ENCODE results near the gene PRSS57.
"Not testable (repeated sequence)": the region's sequence is repeated elsewhere in the genome, so short reads cannot be mapped to it uniquely, and the experiment has no call there.

The PRSS57 gene

DNA sequence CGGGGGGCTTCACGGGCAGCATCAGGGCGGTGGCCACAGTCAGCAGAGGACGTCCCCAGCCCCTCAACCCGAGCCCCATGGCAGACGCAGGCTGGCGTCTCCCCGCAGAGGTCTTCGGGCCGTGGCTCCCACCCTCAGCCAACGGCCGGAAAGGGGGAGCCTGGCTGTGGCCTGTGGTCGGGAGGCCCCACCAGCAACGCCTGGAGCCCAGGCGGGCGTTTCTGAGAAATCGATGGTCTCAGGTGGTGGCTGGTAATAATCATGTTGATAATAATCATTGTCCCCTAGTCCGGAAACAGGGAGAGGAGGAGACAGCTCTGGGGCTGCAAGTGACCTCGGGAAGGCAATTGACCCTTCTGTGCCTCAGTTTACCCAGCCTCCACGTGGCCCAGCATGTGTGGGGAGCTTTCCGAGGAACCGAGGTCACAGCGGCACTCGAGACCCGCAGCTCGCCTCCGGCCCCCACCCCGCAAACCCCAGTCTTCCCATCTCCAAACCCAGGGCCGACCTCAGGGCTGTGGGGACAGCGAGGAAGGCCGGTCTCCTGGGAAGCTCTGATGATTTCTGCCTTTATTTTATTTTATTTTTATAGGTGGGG is at the start of gene PRSS57:
Gene PRSS57 (minus strand): TSS at position 101 of the 598 bp plus-strand sequence. CDS start 22 bp downstream, at position 79.
- no peak for DNase-seq (ENCODE audit: low spot score)

DNA sequence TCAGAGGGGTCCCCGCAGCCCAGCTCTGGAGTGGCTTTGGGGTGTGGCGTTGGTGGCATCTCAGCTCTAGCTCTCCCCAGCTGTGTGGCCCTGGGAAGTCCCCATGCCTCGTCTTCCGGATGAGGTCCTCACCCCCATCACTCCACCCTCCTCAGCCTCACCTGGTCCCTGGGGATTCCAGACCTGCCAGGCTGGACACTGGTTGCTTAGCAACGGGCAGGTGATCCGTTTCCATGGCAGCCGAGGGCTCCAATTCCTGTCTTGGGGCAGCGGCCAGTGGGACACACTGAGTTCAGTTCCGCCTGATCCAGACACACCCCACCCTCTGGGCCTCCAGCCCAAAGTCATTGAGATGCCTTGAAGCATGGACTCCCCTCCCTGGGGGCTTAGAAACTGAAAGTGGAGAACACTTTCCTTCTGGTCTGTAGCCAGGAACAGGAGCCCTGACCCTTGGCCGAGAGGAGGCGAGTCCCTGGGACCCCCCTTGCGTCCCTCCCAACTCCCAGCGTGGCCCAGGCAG is 48.0 kb upstream of the PRSS57 start:
- DNase-seq (ENCODE audit: low spot score) = no peak

DNA sequence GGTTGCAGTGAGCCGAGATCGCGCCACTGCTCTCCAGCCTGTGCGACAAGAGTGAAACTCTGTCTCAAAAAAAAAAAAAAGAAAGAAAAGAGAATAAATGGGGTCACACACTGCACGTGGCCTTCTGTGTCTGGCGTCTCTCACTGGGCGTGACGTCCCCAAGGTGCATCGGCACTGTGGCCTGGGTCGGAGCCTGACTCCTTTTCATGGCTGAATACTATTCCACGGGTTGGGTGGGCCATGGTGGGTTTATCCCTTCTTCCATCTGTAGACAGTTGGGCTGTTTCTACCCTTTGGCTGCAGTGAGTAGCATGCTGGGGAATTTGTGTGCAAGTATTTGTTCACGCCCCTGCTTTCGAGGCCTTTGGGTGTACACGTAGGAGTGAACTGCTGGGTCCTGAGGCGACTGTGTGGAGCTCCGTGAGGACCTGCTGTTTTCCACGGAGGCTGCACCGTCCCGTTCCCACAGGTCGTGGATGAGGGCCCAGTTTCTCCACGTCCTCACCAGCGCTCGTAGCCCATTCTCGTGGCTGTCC is 47.4 kb upstream of the PRSS57 start:
- no peak for DNase-seq (ENCODE audit: low spot score)

DNA sequence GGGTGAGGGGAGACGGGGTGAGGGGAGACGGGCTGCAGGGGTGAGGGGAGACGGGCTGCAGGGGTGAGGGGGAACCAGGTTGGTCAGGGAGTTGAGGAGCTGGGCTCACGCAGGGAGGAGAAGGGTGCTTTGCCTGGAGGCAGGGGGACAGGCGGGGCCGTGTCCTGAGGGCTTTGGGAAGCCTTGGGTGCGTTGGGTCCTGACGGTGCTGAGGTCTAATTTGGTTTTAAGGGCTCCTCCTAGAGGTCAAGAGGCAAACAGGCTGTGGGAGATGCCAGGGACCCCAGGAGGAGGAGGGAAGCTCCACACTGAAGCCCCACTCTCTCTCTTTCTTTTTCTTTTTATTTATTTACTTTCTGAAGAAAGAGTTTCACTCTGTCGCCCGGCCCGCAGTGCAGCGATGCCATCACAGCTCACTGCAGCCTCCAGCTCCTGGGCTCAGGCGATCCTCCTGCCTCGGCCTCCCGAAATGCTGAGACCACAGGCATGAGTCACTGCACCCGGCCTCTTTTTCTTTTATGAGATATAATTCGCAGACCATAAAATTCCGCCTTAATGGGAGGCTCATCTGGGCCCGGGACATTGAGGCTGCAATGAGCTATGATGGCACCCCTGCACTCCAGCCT is 46.4 kb upstream of the PRSS57 start:
- no peak for DNase-seq (ENCODE audit: low spot score)

DNA sequence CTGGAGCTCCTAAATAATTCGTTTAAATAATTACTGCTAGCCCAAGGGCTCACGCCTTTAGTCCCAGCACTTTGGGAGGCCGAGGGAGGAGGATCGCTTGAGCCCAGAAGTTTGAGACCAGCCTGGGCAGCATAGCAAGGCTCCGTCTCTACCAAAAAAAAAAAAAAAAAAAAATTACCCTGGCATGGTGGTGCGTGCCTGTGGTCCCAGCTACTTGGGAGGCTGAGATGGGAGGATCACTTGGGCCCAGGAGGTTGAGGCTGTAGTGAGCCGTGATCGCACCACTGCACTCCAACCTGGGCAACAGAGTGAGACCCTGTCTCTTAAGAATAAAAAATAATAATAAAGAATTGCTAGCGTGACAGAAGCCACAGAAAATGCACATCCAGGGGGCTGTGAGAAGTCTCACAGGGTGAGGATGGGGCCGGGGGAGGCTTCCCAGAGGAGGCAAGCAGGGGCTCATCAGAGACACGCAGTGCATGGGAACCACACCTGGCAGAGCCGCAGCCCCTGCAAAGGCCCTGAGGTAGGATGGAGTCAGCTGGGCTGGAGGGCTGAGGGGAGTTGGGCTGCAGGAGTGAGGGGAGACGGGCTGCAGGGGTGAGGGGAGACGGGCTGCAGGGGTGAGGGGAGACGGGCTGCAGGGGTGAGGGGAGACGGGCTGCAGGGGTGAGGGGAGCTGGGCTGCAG is 45.7 kb upstream of the PRSS57 start:
- DNase-seq (ENCODE audit: low spot score) = not testable (repeated sequence)

DNA sequence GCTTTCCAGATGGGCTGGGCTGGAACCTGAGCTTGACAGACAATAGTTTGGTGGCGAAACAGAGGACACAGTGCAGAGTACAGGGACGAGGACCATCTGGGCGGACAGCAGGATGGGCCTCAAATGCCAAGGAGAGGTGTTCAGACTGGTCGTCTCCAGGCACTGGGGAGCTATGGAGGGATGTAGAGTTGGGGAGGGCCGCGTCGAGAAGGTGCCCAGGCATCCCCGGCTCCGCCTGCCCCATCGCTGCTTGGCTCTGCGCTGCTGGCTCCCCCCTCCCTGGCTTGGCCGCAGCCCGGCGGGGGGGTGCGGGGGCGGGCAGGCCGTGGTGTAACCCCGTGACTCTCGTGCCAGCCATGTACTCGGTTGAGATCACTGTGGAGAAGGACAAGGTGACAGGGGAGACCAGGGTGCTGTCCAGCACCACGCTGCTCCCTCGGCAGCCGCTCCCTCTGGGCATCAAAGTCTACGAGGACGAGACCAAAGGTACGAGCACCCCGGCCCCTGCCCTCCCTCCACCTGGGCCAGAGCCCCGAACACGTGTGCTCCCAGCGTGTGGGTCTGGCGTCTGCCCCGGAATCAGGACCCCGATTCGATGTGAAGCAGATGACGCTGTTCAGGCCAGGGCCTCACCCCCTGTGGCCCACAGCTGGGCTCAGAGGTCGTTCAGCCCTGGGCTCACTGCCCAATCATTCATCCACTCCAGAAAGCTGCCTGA is 44.9 kb upstream of the PRSS57 start:
- no peak for DNase-seq (ENCODE audit: low spot score)

DNA sequence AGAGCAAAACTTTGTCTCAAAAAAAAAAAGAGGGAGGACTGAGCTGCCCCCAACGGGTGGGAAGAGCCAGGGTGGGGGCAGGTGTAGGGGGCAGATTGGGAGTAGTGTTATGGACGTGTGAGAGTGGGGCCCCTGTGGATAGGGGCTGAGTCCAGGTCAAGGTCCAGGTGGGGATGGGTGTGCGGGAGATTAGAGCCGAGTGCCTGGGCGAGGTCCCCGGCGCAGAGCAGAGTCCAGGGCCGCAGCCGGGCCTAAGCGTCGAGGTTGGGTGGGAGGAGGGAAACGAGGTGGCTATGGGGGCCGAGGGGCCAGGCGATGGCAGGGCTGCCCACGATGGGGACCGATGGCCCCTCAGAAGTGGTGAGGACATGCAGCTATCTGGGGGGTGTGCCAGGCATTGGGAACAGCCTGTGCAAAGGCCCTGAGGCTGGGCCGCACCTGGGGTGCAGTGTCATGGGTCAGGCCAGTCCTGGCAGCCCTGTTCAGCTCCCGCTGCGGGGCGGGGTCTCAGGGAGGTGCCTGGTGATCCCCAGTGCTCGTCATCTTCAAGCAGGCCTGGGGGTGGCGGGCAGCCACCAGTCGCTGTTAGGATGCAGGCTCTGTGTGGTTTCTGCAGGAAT is 43.4 kb upstream of the PRSS57 start:
- DNase-seq (ENCODE audit: low spot score) = no peak

DNA sequence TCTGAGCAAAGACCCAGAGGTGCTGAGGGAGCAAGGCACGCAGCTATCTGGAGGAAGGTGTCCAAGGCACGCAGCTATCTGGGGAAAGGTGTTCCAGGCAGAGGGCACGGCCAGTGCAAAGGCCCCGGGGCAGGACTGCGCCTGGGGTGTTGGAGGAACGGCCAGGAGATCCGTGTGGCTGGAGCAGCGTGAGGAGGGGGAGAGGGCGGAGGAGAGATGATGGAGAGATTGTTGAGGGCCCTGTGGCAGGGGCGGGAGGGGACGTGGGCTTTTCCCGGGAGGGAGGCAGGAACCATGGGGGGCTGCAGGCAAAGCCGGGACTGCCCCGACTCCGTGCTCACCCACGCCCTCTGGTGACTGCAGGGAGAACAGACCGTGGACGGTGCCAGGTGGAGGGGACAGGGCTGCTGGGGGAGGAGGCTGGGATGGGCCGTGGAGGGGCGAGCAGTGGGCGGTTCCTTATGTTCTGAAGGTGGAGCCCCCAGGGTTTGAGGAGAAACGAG is 42.4 kb upstream of the PRSS57 start:
- no peak for DNase-seq (ENCODE audit: low spot score)

DNA sequence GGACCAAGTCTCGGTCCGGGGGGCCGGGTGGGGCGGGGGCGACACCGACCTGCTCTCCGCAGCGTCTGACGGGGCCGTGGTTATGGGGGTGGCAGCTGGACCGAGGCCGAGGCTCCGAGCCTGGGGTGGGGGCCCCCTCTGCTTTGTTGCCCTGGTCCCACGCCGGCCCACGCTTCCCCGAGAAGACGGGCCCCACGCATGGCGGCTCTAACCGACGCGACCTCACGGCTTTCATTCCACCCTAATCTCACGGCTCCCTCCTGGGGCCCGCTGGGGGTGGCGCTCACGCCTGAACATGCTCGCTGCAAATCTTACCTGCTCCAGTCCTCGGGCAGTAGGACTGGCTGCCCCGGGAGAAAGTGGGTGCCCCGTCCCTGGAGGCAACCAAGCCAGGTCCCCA is 40.9 kb upstream of the PRSS57 start:
- DNase-seq (ENCODE audit: low spot score) = no peak

DNA sequence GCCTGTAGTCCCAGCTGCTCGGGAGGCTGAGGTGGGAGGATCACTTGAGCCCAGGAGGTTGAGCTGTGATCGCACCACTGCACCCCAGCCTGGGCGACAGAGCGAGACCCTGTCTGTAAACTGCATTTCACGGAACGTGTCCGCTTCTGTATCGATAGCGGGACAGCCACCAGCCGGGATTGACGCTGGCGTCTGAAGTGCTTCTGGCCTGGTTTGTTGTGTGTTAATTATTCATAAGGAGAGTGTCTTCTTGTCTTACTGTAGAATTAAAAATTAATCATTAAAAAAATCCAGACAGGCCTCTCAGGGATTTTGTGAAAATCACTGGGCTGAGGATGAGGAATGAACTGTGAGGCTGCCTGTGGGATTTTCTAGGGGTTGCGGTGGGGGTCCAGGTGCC is 39.5 kb upstream of the PRSS57 start:
- no peak for DNase-seq (ENCODE audit: low spot score)

DNA sequence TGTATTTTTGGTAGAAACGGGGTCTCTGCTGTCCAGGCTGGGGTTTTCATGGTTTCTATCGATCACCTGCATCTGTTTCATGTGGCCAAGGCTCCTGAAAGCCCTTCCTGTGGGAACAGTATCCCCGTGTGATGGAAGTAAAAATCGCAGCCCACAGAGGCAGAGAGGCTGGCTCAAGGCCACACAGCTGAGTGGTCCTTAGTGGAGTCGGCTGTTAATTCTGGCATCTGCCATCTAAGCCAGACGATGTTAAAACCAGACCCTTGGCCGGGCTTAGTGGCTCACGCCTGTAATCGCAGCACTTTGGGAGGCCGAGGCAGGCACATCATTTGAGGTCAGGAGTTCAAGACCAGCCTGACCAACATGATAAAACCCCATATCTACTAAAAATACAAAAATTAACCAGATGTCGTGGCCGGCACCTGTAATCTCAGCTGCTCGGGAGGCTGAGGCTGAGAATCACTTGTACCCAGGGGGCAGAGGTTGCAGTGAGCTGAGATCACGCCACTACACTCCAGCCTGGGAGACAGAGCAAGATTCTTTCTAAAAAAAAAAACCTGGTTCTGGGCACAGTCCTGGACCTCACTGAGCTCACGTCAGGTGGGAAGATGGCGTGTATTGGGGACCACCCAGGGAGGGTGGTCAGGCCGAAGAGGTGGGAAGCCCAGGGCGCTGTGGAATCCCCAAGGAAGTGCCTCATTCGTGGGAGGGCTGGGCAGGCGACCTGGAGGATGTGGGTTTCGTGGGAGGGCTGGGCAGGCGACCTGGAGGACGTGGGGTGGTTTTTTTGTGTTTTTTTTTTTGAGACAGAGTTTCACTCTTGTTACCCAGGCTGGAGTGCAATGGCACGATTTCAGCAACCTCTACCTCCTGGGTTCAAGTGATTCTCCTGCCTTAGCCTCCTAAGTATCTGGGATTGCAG is 37.2 kb upstream of the PRSS57 start:
- no peak for DNase-seq (ENCODE audit: low spot score)

DNA sequence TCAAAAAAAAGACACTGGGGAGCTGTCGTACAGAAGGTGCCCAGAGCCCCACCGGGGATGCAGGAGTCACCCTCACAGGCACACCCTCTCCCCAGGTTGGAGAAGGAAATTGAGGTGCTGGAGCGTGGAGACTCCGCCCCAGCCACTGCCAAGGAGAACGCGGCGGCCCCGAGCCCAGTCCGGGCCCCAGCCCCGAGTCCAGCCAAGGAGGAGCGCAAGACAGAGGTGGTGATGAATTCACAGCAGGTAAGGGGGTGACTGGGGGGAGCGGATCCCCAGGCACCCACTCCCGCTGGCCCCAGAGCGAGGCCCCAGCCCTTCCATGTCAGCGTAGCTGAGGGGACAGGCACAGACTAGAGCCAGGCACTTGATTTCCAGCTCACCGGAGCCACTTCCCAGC is 35.7 kb upstream of the PRSS57 start:
- no peak for DNase-seq (ENCODE audit: low spot score)

DNA sequence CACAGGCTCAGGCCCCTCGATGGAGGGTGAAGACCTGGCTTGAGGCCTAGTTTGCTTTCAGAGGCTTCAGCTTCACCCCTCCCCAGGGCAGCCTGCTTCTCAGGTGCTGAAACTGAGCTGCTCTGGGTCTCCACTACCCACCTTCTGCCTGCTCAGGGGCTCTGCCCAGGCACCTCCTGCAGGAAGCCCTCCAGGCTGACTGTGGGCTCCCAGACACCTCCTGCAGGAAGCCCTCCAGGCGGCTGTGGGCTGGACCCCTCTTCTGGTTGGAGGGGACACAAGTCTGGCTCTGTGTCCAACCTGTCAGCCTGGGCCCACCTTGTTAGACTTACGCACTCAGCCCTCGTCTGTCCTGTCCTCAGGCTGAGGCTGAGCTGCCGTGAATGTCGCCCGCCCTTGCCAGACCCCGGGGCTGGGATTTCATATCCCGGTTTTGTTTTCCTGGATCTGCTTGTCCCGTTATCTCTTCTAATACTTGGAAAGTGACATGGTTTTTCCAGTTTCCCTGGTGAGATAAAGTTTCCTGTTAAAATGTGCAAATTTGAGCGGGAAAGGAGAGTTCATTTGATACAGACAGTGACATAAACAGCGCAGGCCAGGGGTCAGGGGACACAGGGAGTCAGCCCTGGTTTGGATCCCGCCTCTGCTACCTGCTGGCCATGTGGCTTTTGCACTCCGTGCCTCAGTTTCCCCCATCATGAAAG is 34.9 kb upstream of the PRSS57 start:
- no peak for DNase-seq (ENCODE audit: low spot score)

DNA sequence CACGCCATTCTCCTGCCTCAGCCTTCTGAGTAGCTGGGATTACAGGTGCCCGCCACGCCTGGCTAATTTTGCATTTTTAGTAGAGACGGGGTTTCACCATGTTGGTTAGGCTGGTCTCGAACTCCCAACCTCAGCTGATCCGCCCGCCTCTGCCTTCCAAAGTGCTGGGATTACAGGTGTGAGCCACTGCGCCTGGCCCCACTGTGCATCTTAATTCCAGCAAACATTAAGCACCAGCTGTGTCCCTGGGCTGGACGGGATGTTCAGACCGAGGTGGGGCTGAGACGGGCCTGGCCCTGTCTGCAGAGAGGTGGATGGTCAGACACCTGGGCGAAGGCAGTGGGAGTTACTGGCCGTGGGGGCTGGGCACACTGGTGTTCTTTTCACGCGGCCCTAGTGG is 34.3 kb upstream of the PRSS57 start:
- DNase-seq (ENCODE audit: low spot score) = not testable (repeated sequence)

DNA sequence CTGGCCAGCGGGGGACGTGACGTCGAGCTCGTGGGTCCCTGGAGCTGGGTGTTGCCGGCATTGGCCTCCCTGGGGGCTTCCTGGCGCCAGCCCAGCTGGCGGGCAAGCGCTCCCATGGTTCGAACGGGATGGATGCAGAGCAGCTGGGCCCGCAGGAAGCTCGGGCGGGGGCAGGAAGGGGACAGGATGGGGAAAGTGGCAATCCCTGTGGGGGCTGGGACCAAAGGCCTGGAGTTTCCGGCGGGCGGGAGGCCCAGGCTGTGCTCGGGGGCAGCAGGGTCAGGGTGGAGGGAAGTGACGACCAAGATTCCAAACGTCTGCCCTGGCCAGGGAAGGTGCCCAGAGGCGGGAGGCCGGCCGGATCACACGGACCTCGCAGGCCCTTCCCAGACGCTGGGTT is 32.8 kb upstream of the PRSS57 start:
- DNase-seq (ENCODE audit: low spot score) = no peak

DNA sequence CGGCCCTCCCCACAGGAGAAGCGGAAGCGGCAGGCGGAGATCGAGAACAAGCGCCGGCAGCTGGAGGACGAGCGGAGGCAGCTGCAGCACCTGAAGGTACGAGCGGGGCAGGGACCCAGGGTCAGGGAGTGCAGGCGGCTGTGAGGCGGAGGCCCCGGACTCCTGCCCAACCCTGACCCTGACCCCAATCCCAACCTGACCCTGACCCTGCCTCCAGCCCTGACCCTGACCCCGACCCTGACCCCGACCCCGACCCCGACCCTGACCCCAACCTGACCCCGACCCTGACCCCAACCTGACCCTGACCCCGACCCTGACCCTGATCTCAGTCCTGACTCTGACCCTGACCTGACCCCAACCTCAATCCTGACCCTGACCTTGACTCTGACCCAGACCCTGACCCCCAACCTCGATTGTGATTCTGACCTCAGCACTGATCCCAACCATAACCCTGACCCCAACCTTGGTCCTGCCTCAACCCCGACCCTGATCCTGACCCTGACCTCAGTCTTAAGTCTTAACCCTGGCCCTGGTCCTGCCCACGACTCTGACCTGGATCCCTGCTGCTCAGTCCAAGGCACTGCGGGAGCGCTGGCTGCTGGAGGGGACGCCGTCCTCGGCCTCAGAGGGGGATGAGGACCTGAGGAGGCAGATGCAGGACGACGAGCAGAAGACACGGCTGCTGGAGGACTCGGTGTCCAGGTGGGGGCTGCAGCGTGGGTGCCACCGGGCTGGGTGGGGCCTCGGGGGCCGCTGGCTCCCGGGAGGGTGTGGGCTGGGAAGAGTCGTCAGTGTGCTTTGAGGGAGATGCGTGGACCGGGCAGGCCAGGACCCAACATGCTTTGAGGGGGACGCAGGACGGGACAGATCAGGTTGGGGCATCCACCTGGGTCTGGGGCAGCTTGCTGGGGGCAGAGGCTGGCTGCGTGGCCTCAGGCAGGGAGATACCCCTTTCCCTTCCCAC is 32.0 kb upstream of the PRSS57 start:
- no peak for DNase-seq (ENCODE audit: low spot score)

DNA sequence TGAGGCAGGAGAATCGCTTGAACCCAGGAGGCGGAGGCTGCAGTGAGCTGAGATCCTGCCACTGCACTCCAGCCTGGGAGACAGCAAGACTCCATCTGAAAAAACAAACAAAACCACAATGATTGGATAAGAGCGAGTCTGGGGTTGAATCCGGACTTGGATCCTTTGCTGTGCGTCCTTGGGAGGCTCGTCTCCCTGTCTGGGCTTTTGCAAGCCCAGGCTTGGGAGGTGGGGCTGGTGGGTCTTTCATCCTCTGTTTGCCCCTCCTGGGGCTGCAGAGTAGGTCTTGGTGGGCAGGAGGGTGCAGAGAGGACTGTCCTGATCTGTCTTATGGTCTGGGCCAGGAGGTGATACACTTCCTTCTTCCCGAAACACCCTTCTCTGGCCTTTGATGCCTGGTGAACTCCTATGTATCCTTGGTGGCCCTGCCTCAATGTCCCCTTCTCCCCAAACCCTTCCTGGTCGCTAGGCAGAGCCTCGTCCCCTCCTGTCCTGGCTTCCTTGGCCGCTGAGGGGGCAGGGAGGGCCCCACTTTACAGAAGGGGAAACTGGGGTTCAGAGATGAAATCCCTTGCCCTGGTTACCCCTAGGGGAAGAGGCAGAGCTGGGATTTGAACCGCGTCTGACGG is 30.3 kb upstream of the PRSS57 start:
- DNase-seq (ENCODE audit: low spot score) = no peak

DNA sequence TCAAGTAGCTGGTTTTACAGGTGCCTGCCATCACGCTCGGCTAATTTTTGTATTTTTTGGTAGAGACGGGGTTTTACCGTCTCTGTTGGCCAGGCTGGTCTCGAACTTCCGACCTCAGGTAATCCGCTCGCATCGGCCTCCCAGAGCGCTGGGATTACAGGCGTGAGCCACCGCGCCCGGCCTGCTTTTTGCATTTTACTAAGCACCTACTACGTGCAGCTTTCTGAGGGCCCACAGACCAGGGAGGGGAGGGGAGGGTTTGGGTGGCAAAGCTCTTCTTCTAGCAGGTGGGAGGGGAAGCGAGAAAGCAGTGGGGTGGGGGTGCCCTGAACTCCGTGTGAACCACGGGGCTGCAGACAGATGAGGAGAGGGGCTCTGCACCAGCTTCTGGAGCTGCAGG is 28.5 kb upstream of the PRSS57 start:
- DNase-seq (ENCODE audit: low spot score) = no peak
